ENCODE data around the gene ALG8. TPM values are rescaled to one million over a fixed set of nuclear protein-coding genes. Genes with fewer than 3 reads are reported as not detected.
"Not testable (repeated sequence)": the region's sequence is repeated elsewhere in the genome, so short reads cannot be mapped to it uniquely, and the experiment has no call there.

Gene ALG8
- total and polyA plus RNA-seq, 4 donors, result 18.0 to 24.2 (median 22.9) TPM

DNA sequence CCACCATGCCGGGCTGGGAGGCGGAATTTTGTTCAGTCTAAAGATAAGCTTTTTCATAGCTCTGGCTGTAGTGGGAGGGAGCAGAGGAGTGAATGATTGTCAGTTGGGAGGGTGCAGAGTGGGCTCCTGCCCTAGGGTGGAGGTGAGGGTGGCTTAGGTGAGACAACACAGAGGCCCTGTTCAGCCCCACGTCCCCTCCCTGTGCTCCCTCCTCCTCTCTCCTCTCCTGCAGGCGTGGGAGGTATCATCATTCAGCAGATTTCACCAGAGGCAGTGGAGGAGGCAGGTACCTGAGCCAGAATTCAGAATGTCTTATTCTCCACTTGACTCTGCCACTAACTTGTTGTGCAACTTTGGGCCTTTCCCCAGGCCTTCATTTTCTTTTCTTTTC lies 77.5 kb downstream of the ALG8 start:
- WGBS, 2 donors, result 39 to 48% methylated on average over 4 of the region's 4 CpGs
- peaks cover 0 to 2% of the 10 kb centered on the region in 2 donors for H3K4me1 ChIP-seq (ENCODE audit: control insufficient read depth in 1 of 2, insufficient read depth in 2 of 2, low read length in 2 of 2)
- H3K4me3 ChIP-seq (ENCODE audit: low read length in 2 of 2), result no peak overlapping the region
- intact Hi-C loops (cut with DNase I), result no loop called here
- no peak overlapping the region for H3K27ac ChIP-seq (ENCODE audit: low read depth in 1 of 2, low read length in 2 of 2)
- H3K9me3 ChIP-seq (ENCODE audit: control insufficient read depth, low read length), result no peaks in the 10 kb centered on the region
- no peaks in the 10 kb centered on the region for H3K27me3 ChIP-seq (ENCODE audit: control insufficient read depth in 1 of 2, insufficient read depth in 2 of 2, low read length in 1 of 2)
- ATAC-seq (ENCODE audit: low FRiP score) (peak; percentile 24), DNase-seq (no peak)
- no peaks in the 10 kb centered on the region for H3K36me3 ChIP-seq (ENCODE audit: control insufficient read depth in 1 of 2, insufficient read depth in 2 of 2, low read length in 1 of 2)

DNA sequence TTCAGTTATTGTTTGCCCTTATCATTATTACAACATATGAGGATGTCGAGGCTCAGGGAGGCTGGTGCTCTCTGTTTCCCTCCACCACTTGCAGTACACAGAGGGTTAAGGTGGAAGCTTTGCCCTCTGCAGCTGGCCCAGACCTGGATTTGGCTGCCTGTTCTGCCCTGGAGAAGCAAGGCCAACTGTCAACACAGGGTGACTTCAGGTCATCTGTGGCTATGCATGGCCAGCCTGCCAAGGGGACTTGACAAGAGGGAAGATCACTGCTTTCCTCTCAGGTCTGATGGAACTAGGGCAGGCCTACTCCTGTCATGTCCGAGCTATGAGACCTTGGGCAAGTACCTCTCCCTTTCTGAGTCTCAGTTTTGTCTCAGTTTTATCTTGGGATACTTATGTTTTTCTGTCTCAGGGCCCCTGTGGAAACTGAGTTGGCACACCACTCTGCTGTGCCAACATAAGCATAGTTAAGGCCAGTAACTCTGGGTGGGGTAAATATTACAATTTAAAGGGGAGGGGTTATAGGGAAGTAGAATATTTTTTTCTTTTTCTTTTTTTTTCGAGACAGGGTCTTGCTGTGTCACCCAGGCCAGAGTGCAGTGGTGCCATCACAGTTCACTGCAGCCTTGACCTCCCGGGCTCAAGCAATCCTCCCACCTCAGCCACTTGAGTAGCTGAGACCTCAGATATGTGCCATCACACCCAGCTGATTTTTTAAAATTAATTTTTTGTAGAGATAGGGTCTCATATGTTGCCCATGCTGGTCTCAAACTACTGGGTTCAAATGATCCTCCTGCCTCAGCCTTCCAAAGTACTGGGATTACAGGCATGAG lies 78.1 kb downstream of the ALG8 start:
- peaks cover 0 to 2% of the 10 kb centered on the region in 2 donors for H3K4me1 ChIP-seq (ENCODE audit: control insufficient read depth in 1 of 2, insufficient read depth in 2 of 2, low read length in 2 of 2)
- no peak overlapping the region for H3K4me3 ChIP-seq (ENCODE audit: low read length in 2 of 2)
- DNase-seq (peak in 1 of 2 donors; percentile 57), ATAC-seq (ENCODE audit: low FRiP score) (peak; percentile 55)
- peak overlapping the region in 1 of 2 donors; percentile 29 for H3K27ac ChIP-seq (ENCODE audit: low read depth in 1 of 2, low read length in 2 of 2)
- WGBS, 2 donors, result 15 to 18% methylated on average over 4 of the region's 4 CpGs
- no peaks in the 10 kb centered on the region for H3K27me3 ChIP-seq (ENCODE audit: control insufficient read depth in 1 of 2, insufficient read depth in 2 of 2, low read length in 1 of 2)
- H3K9me3 ChIP-seq (ENCODE audit: control insufficient read depth, low read length), result no peaks in the 10 kb centered on the region
- no peaks in the 10 kb centered on the region for H3K36me3 ChIP-seq (ENCODE audit: control insufficient read depth in 1 of 2, insufficient read depth in 2 of 2, low read length in 1 of 2)
- intact Hi-C loops (cut with DNase I), result no loop called here

DNA sequence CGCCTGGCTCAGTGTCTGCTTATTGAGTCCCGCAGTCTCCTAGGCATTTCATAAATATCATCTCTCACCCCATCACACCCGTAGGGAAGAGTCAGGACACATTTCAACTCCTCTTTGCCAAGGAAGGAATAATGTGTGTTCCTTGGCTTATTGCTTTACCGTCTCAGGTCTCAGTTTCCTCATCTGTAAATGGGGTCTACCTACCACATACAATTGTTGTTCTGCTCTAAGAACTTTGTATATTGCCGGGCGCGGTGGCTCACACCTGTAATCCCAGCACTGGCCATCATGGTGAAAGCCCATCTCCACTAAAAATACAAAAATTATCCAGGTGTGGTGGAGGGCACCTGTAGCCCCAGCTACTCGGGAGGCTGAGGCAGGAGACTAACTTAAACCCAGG lies 78.9 kb downstream of the ALG8 start:
- no peaks in the 10 kb centered on the region for H3K9me3 ChIP-seq (ENCODE audit: control insufficient read depth, low read length)
- intact Hi-C loops (cut with DNase I), result no loop called here
- 95 to 96% methylated on average over 8 of the region's 8 CpGs for WGBS, 2 donors
- no peak overlapping the region for H3K27ac ChIP-seq (ENCODE audit: low read depth in 1 of 2, low read length in 2 of 2)
- peaks cover 0 to 2% of the 10 kb centered on the region in 2 donors for H3K4me1 ChIP-seq (ENCODE audit: control insufficient read depth in 1 of 2, insufficient read depth in 2 of 2, low read length in 2 of 2)
- ATAC-seq (ENCODE audit: low FRiP score) (no peak), DNase-seq (no peak)
- H3K27me3 ChIP-seq (ENCODE audit: control insufficient read depth in 1 of 2, insufficient read depth in 2 of 2, low read length in 1 of 2), result no peaks in the 10 kb centered on the region
- no peak overlapping the region for H3K4me3 ChIP-seq (ENCODE audit: low read length in 2 of 2)
- no peaks in the 10 kb centered on the region for H3K36me3 ChIP-seq (ENCODE audit: control insufficient read depth in 1 of 2, insufficient read depth in 2 of 2, low read length in 1 of 2)

DNA sequence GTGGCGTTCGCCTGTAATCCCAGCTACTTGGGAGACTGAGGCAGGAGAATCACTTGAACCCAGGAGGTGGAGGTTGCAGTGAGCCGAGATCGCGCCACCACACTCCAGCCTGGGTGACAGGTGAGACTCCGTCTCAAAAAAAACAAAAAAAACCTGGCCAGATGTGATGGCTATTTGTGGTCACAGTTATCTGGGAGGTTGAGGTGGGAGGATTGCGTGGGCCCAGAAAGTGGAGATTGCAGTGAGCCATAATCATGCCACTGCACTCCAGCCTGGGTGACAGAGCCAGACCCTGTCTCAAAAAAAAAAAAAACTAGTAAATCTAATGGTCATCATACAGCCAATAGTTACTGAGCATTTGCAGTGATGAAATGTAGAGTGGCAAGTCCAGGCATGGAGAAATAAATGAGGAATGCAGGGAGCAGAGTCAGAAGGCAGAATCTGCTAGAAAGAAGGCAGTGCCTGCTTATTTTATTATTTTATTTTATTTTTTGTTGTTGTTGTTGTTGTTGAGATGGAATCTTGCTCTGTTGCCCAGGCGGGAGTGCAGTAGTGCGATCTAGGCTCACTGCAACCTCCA lies 79.6 kb downstream of the ALG8 start:
- H3K27ac ChIP-seq (ENCODE audit: low read depth in 1 of 2, low read length in 2 of 2); H3K4me3 ChIP-seq (ENCODE audit: low read length in 2 of 2); H3K9me3 ChIP-seq (ENCODE audit: control insufficient read depth, low read length); ATAC-seq (ENCODE audit: low FRiP score); H3K27me3 ChIP-seq (ENCODE audit: control insufficient read depth in 1 of 2, insufficient read depth in 2 of 2, low read length in 1 of 2); DNase-seq; intact Hi-C loops (cut with DNase I); H3K36me3 ChIP-seq (ENCODE audit: control insufficient read depth in 1 of 2, insufficient read depth in 2 of 2, low read length in 1 of 2); H3K4me1 ChIP-seq (ENCODE audit: control insufficient read depth in 1 of 2, insufficient read depth in 2 of 2, low read length in 2 of 2): not testable (repeated sequence)
- WGBS, 2 donors, result 95 to 97% methylated on average over 9 of the region's 9 CpGs

- no peak for ATAC-seq (ENCODE audit: low FRiP score)
- 83 to 84% methylated on average over 10 of the region's 10 CpGs for WGBS, 2 donors
- H3K4me1 ChIP-seq (ENCODE audit: control insufficient read depth in 1 of 2, insufficient read depth in 2 of 2, low read length in 2 of 2), result no peaks in the 10 kb centered on the region
- H3K9me3 ChIP-seq (ENCODE audit: control insufficient read depth, low read length), result no peaks in the 10 kb centered on the region
- no peak overlapping the region for H3K4me3 ChIP-seq (ENCODE audit: low read length in 2 of 2)
- intact Hi-C loops (cut with DNase I), result no loop called here
- DNase-seq, result no peak
- no peak overlapping the region for H3K27ac ChIP-seq (ENCODE audit: low read depth in 1 of 2, low read length in 2 of 2)
- H3K36me3 ChIP-seq (ENCODE audit: control insufficient read depth in 1 of 2, insufficient read depth in 2 of 2, low read length in 1 of 2), result peaks cover 0 to 1% of the 10 kb centered on the region in 2 donors
- H3K27me3 ChIP-seq (ENCODE audit: control insufficient read depth in 1 of 2, insufficient read depth in 2 of 2, low read length in 1 of 2), result no peaks in the 10 kb centered on the region
Measured at GRCh38 chr11:78057462-78058055, 81.9 kb downstream of the ALG8 start.

DNA sequence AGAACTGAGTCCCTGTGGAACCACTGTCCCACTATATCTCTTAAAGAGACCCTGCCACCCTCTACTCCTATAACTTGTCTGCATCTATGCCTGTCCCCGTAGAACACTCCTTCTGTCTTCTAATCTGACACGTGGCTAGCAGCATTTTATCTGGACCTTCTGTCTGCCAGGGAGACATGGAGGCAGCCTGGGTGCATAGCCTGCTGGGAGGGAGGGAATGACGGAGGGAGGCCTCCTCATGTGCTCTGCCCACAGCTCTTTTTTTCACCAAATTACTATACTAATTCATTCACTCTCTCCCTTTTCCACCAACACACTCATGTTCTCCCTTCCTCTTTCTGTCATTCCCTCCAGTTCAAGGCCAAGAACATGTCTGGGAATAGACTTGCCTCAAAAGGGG lies 83.3 kb downstream of the ALG8 start:
- Histone ChIP-seq H3K27me3 (ENCODE audit: control insufficient read depth in 1 of 2, insufficient read depth in 2 of 2, low read length in 1 of 2) (no peaks in the 10 kb centered on the region), H3K4me1 (ENCODE audit: control insufficient read depth in 1 of 2, insufficient read depth in 2 of 2, low read length in 2 of 2) (no peaks in the 10 kb centered on the region), H3K36me3 (ENCODE audit: control insufficient read depth in 1 of 2, insufficient read depth in 2 of 2, low read length in 1 of 2) (peaks cover 0 to 2% of the 10 kb centered on the region in 2 donors), H3K4me3 (ENCODE audit: low read length in 2 of 2) (no peak overlapping the region), H3K9me3 (ENCODE audit: control insufficient read depth, low read length) (no peaks in the 10 kb centered on the region), H3K27ac (ENCODE audit: low read depth in 1 of 2, low read length in 2 of 2) (no peak overlapping the region)
- intact Hi-C loops (cut with DNase I), result no loop called here
- ATAC-seq (ENCODE audit: low FRiP score) (no peak), DNase-seq (no peak)
- 72 to 77% methylated on average over 3 of the region's 3 CpGs for WGBS, 2 donors

GRCh38 chr11:78054971-78055370 lies 84.5 kb downstream of the ALG8 start:
- no peaks in the 10 kb centered on the region for H3K9me3 ChIP-seq (ENCODE audit: control insufficient read depth, low read length)
- peaks cover 0 to 2% of the 10 kb centered on the region in 2 donors for H3K36me3 ChIP-seq (ENCODE audit: control insufficient read depth in 1 of 2, insufficient read depth in 2 of 2, low read length in 1 of 2)
- intact Hi-C loops (cut with DNase I), result no loop called here
- no peaks in the 10 kb centered on the region for H3K4me1 ChIP-seq (ENCODE audit: control insufficient read depth in 1 of 2, insufficient read depth in 2 of 2, low read length in 2 of 2)
- DNase-seq (no peak), ATAC-seq (ENCODE audit: low FRiP score) (no peak)
- WGBS, 2 donors, result 83 to 86% methylated on average over 4 of the region's 4 CpGs
- H3K4me3 ChIP-seq (ENCODE audit: low read length in 2 of 2), result no peak overlapping the region
- H3K27ac ChIP-seq (ENCODE audit: low read depth in 1 of 2, low read length in 2 of 2), result no peak overlapping the region
- no peaks in the 10 kb centered on the region for H3K27me3 ChIP-seq (ENCODE audit: control insufficient read depth in 1 of 2, insufficient read depth in 2 of 2, low read length in 1 of 2)

- H3K9me3 ChIP-seq (ENCODE audit: control insufficient read depth, low read length), result no peaks in the 10 kb centered on the region
- peaks cover 0 to 2% of the 10 kb centered on the region in 2 donors for H3K36me3 ChIP-seq (ENCODE audit: control insufficient read depth in 1 of 2, insufficient read depth in 2 of 2, low read length in 1 of 2)
- no peak for ATAC-seq (ENCODE audit: low FRiP score)
- H3K4me1 ChIP-seq (ENCODE audit: control insufficient read depth in 1 of 2, insufficient read depth in 2 of 2, low read length in 2 of 2), result no peaks in the 10 kb centered on the region
- no peak overlapping the region for H3K27ac ChIP-seq (ENCODE audit: low read depth in 1 of 2, low read length in 2 of 2)
- WGBS, 2 donors, result 85 to 91% methylated on average over 6 of the region's 6 CpGs
- no peak for DNase-seq
- intact Hi-C loops (cut with DNase I), result no loop called here
- no peaks in the 10 kb centered on the region for H3K27me3 ChIP-seq (ENCODE audit: control insufficient read depth in 1 of 2, insufficient read depth in 2 of 2, low read length in 1 of 2)
- H3K4me3 ChIP-seq (ENCODE audit: low read length in 2 of 2), result no peak overlapping the region
Measured at GRCh38 chr11:78050964-78051831, 88.2 kb downstream of the ALG8 start.
